ENCODE results near the gene PRKCA. TPM values are rescaled to one million over a fixed set of nuclear protein-coding genes. Genes with fewer than 3 reads are reported as not detected.

Gene PRKCA
- total and polyA plus RNA-seq, 2 of the 13 experiments (the other 11 are each of a cell fraction or from before 2014, with no cell fraction given), result 18.5 to 21.5 TPM

GRCh38 chr17:66343531-66344078 is 41.2 kb downstream of the PRKCA start (continued):
- TF ChIP-seq ZNF580 (CRISPR knock-in tag; IDR thresholded peaks at IDR 0.05; ENCODE audit: borderline replicate concordance, low read depth) (no peak), ZHX2 (IDR thresholded peaks at IDR 0.05; ENCODE audit: low read depth) (no peak), ZHX2 (CRISPR knock-in tag; IDR thresholded peaks at IDR 0.05; ENCODE audit: borderline replicate concordance) (no peak), CREB1 (IDR thresholded peaks at IDR 0.05) (no peak), CREB1 (CRISPR knock-in tag; IDR thresholded peaks at IDR 0.05) (peak; percentile 50; the same call in 1 of the 2 replicates), ZNF598 (CRISPR knock-in tag; IDR thresholded peaks at IDR 0.05; ENCODE audit: borderline replicate concordance) (no peak), ARNT2 (CRISPR knock-in tag; IDR thresholded peaks at IDR 0.05; ENCODE audit: low read depth) (no peak), FOXO1 (CRISPR knock-in tag; IDR thresholded peaks at IDR 0.05) (no peak), ZBTB33 (CRISPR knock-in tag; IDR thresholded peaks at IDR 0.05) (peak; percentile 30; the same call in 1 of the 2 replicates), ZNF746 (CRISPR knock-in tag; IDR thresholded peaks at IDR 0.05) (no peak), HMGXB4 (CRISPR knock-in tag; IDR thresholded peaks at IDR 0.05; ENCODE audit: borderline replicate concordance in 1 of 2, low read depth in 1 of 2) (no peak), BCLAF1 (IDR thresholded peaks at IDR 0.05) (no peak), ZNF10 (CRISPR knock-in tag; IDR thresholded peaks at IDR 0.05; ENCODE audit: borderline replicate concordance, low read depth) (no peak), ZNF556 (CRISPR knock-in tag; IDR thresholded peaks at IDR 0.05; ENCODE audit: borderline replicate concordance) (0 out of 2 replicates have a peak, but pooled peaks have one; percentile 30), HMG20A (CRISPR knock-in tag; IDR thresholded peaks at IDR 0.05; ENCODE audit: borderline replicate concordance) (no peak), IRF2 (CRISPR knock-in tag; IDR thresholded peaks at IDR 0.05) (no peak), XRCC5 (optimal IDR thresholded peaks at IDR 0.05; ENCODE audit: low read length) (peak; percentile 40)

Data from HepG2 (cell line).